Measurements from ENCODE around the gene ALG1. TPM values are rescaled to one million over a fixed set of nuclear protein-coding genes. Genes with fewer than 3 reads are reported as not detected.
"Not testable (repeated sequence)": the region's sequence is repeated elsewhere in the genome, so short reads cannot be mapped to it uniquely, and the experiment has no call there.

The ALG1 gene
- total and polyA plus RNA-seq, 5 donors from 2014 or later = 13.4 to 38.8 (median 34.0) TPM

GRCh38 chr16:5097470-5098220, 26.0 kb downstream of the ALG1 start, which contains the start of gene EEF2KMT:
Gene EEF2KMT (minus strand): TSS chr16:5097795. CDS start chr16:5097739, 56 bp downstream.
- H3K27ac ChIP-seq (ENCODE audit: insufficient read depth, low read length, poor library complexity, severe bottlenecking) = peak within 1 kb of the TSS; percentile 88
- Mint-ChIP-seq H3K4me3 (peak within 1 kb of the TSS; percentile 91 to 98 (median 96)), H3K4me1 (peaks cover 6 to 20% (median 10%) of the 10 kb centered on the region in 4 donors), H3K27ac (peak within 1 kb of the TSS; percentile 95 to 99 (median 96))
- H3K4me1 ChIP-seq (ENCODE audit: control insufficient read depth, insufficient read depth, low read length, poor library complexity, severe bottlenecking); H3K9me3 Mint-ChIP-seq; H3K27me3 Mint-ChIP-seq; H3K36me3 Mint-ChIP-seq; H3K4me3 ChIP-seq (ENCODE audit: low read depth, low read length); H3K9me3 ChIP-seq (ENCODE audit: control insufficient read depth in 2 of 2, low read length in 2 of 2); H3K36me3 ChIP-seq (ENCODE audit: control insufficient read depth, insufficient read depth, low read length); H3K27me3 ChIP-seq (ENCODE audit: control insufficient read depth, insufficient read depth, low read length): not testable (repeated sequence)
- DNase-seq (peak in 2 of 3 donors; percentile 93 to 96), ATAC-seq (ENCODE audit: low read depth in 2 of 2) (peak; percentile 95 to 96)

GRCh38 chr16:5098221-5099159, 26.8 kb downstream of the ALG1 start:
- not testable (repeated sequence) for H3K4me3 ChIP-seq (ENCODE audit: low read depth, low read length); H3K36me3 Mint-ChIP-seq; H3K36me3 ChIP-seq (ENCODE audit: control insufficient read depth, insufficient read depth, low read length); H3K9me3 ChIP-seq (ENCODE audit: control insufficient read depth in 2 of 2, low read length in 2 of 2); ATAC-seq (ENCODE audit: low read depth in 2 of 2); H3K4me1 ChIP-seq (ENCODE audit: control insufficient read depth, insufficient read depth, low read length, poor library complexity, severe bottlenecking); H3K27me3 Mint-ChIP-seq; H3K27me3 ChIP-seq (ENCODE audit: control insufficient read depth, insufficient read depth, low read length); H3K9me3 Mint-ChIP-seq
- peak overlapping the region; percentile 88 for H3K27ac ChIP-seq (ENCODE audit: insufficient read depth, low read length, poor library complexity, severe bottlenecking)
- peak overlapping the region; percentile 91 to 97 (median 95) for H3K4me3 Mint-ChIP-seq
- peaks cover 6 to 20% (median 10%) of the 10 kb centered on the region in 4 donors for H3K4me1 Mint-ChIP-seq
- peak overlapping the region; percentile 95 to 99 (median 96) for H3K27ac Mint-ChIP-seq
- peak; percentile 69 to 97 (median 78) for DNase-seq

DNA sequence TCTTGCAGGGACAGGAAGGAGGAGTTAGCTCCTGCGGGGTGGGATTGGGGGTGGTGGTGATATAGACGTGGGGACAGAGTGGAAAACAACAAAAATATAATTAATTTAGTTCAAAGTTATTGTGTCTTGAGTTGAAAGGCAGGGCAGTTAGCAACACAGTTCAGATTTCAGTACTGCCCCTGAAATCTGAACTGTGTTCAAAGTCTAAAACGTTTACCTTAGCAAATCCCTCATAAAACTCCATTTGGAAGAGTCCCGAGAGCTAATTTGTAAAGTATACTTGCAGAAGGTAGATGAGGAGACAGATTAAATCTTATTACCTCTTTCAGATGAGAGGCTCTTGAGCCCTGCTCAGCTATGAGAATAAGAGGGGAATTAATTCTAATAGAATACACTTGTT, 27.5 kb downstream of the ALG1 start:
- Mint-ChIP-seq H3K27ac (peak overlapping the region in 1 of 3 donors; percentile 95), H3K4me1 (peaks cover 6 to 20% (median 10%) of the 10 kb centered on the region in 4 donors), H3K4me3 (peak overlapping the region; percentile 91 to 97 (median 95))
- H3K9me3 ChIP-seq (ENCODE audit: control insufficient read depth in 2 of 2, low read length in 2 of 2); H3K27ac ChIP-seq (ENCODE audit: insufficient read depth, low read length, poor library complexity, severe bottlenecking); ATAC-seq (ENCODE audit: low read depth in 2 of 2); DNase-seq; H3K27me3 Mint-ChIP-seq; H3K4me1 ChIP-seq (ENCODE audit: control insufficient read depth, insufficient read depth, low read length, poor library complexity, severe bottlenecking); H3K4me3 ChIP-seq (ENCODE audit: low read depth, low read length); H3K36me3 Mint-ChIP-seq; H3K36me3 ChIP-seq (ENCODE audit: control insufficient read depth, insufficient read depth, low read length); H3K9me3 Mint-ChIP-seq; H3K27me3 ChIP-seq (ENCODE audit: control insufficient read depth, insufficient read depth, low read length): not testable (repeated sequence)

DNA sequence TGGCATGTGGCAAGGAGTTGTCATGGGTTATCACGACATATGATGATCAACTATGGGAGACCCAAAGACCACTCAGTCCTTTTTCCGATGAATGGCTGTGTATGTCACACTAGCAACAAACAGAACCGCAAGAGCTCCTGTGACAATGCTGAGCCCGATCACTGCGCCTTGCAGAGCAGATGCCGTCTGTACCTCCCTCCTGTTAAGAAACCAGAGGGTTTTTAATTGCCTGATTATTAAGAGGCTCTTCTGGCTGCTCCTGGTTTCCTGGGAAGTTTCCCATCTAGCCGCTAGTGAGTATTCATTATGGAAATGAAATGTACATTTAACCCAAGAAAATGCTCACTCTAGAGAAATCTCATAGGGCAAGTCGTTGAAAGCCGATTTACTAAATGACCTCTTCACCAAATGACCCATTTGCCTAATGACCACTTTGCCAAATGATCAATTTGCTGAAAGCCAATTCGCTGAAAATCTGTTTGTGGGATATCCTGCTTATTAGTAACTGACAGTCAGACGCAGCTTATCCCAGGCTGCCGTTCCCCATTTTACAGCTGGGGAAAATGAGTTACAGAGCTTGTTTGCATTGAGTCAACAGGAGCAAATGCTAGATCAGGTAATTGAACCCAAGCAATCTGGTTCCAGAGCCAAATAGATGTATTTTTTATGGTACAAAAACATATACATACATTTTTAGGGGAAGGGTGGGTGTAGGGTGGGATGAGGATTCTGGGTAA, 31.8 kb downstream of the ALG1 start:
- not testable (repeated sequence) for H3K36me3 Mint-ChIP-seq; H3K27ac Mint-ChIP-seq; H3K4me1 Mint-ChIP-seq; H3K27me3 Mint-ChIP-seq; DNase-seq; ATAC-seq (ENCODE audit: low read depth in 2 of 2); H3K27me3 ChIP-seq (ENCODE audit: control insufficient read depth, insufficient read depth, low read length); H3K27ac ChIP-seq (ENCODE audit: insufficient read depth, low read length, poor library complexity, severe bottlenecking); H3K9me3 ChIP-seq (ENCODE audit: control insufficient read depth in 2 of 2, low read length in 2 of 2); H3K9me3 Mint-ChIP-seq; H3K4me1 ChIP-seq (ENCODE audit: control insufficient read depth, insufficient read depth, low read length, poor library complexity, severe bottlenecking); H3K36me3 ChIP-seq (ENCODE audit: control insufficient read depth, insufficient read depth, low read length); H3K4me3 ChIP-seq (ENCODE audit: low read depth, low read length)
- peak overlapping the region in 1 of 4 donors; percentile 32 for H3K4me3 Mint-ChIP-seq

DNA sequence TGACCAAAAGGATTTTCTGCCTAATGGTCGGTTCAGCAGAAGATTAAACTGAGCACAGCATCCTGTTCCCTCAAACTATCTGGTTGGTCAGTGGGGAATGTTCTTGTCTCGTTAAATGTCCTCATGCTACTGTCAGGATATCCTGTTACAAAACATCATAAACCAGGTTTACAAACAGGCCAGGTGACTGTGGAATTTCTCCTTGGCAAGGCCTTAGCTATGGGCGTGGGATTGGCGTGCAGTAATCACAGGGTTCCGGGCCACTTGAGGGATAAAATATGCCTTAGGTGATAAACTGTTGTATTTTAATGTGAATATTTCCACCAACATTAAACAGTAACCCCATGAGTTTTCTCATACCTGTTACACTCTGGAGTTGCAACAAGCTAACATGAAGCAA, 33.4 kb downstream of the ALG1 start:
- not testable (repeated sequence) for H3K36me3 Mint-ChIP-seq; H3K36me3 ChIP-seq (ENCODE audit: control insufficient read depth, insufficient read depth, low read length); H3K27me3 Mint-ChIP-seq; H3K27me3 ChIP-seq (ENCODE audit: control insufficient read depth, insufficient read depth, low read length); H3K4me3 Mint-ChIP-seq; H3K4me1 Mint-ChIP-seq; H3K4me3 ChIP-seq (ENCODE audit: low read depth, low read length); H3K27ac Mint-ChIP-seq; DNase-seq; ATAC-seq (ENCODE audit: low read depth in 2 of 2); H3K9me3 Mint-ChIP-seq; H3K9me3 ChIP-seq (ENCODE audit: control insufficient read depth in 2 of 2, low read length in 2 of 2); H3K4me1 ChIP-seq (ENCODE audit: control insufficient read depth, insufficient read depth, low read length, poor library complexity, severe bottlenecking); H3K27ac ChIP-seq (ENCODE audit: insufficient read depth, low read length, poor library complexity, severe bottlenecking)

DNA sequence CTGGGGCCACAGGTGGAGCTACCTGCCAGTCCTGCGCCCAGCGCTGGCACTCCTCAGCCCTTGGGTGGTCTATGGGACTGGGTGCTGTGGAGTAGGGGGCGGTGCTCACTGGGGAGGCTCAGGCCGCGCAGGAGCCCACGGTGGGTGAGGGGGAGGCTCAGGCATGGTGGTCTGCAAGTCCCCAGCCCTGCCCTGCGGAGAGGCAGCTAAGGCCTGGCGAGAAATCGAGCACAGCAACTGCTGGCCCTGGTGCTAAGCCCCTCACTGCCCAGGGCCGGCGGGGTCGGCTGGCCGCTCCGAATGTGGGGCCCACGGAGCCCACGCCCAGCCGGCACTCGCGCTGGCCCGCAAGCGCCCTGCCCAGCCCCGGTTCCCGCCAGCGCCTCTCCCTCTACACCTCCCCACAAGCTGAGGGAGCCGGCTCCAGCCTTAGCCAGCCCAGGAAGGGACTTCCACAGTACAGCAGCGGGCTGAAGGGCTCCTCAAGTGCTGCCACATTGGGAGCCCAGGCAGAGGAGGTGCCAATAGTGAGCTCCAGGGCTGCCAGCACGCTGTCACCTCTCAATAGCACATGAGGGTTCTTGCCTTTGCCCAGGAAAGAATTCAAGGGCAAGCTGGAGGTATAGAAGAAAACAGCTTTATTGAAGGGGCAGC, 37.0 kb downstream of the ALG1 start:
- no peak overlapping the region for H3K4me3 ChIP-seq (ENCODE audit: low read depth, low read length)
- H3K4me1 Mint-ChIP-seq = no peaks in the 10 kb centered on the region
- DNase-seq = no peak
- no peaks in the 10 kb centered on the region for H3K36me3 ChIP-seq (ENCODE audit: control insufficient read depth, insufficient read depth, low read length)
- H3K9me3 Mint-ChIP-seq = no peaks in the 10 kb centered on the region
- no peak for ATAC-seq (ENCODE audit: low read depth in 2 of 2)
- H3K27me3 ChIP-seq (ENCODE audit: control insufficient read depth, insufficient read depth, low read length) = no peaks in the 10 kb centered on the region
- H3K4me1 ChIP-seq (ENCODE audit: control insufficient read depth, insufficient read depth, low read length, poor library complexity, severe bottlenecking) = no peaks in the 10 kb centered on the region
- no peaks in the 10 kb centered on the region for H3K36me3 Mint-ChIP-seq
- no peak overlapping the region for H3K27ac Mint-ChIP-seq
- no peak overlapping the region for H3K4me3 Mint-ChIP-seq
- H3K27ac ChIP-seq (ENCODE audit: insufficient read depth, low read length, poor library complexity, severe bottlenecking) = no peak overlapping the region
- H3K27me3 Mint-ChIP-seq = no peaks in the 10 kb centered on the region
- H3K9me3 ChIP-seq (ENCODE audit: control insufficient read depth in 2 of 2, low read length in 2 of 2) = no peaks in the 10 kb centered on the region

GRCh38 chr16:5110933-5111332, 39.3 kb downstream of the ALG1 start:
- H3K36me3 ChIP-seq (ENCODE audit: control insufficient read depth, insufficient read depth, low read length); H3K4me3 Mint-ChIP-seq; H3K9me3 Mint-ChIP-seq; H3K27me3 ChIP-seq (ENCODE audit: control insufficient read depth, insufficient read depth, low read length); H3K27ac ChIP-seq (ENCODE audit: insufficient read depth, low read length, poor library complexity, severe bottlenecking); DNase-seq; H3K27ac Mint-ChIP-seq; H3K36me3 Mint-ChIP-seq; H3K4me1 ChIP-seq (ENCODE audit: control insufficient read depth, insufficient read depth, low read length, poor library complexity, severe bottlenecking); H3K27me3 Mint-ChIP-seq; H3K4me3 ChIP-seq (ENCODE audit: low read depth, low read length); H3K9me3 ChIP-seq (ENCODE audit: control insufficient read depth in 2 of 2, low read length in 2 of 2); H3K4me1 Mint-ChIP-seq; ATAC-seq (ENCODE audit: low read depth in 2 of 2): not testable (repeated sequence)

Measured in CD4-positive, CD25-positive, alpha-beta regulatory T cell (primary cell).